Measurements from ENCODE around the gene TRNT1. TPM values are rescaled to one million over a fixed set of nuclear protein-coding genes. Genes with fewer than 3 reads are reported as not detected.

Gene TRNT1
- polyA plus RNA-seq, 12 donors: 12.1 to 26.9 (median 19.5) TPM; not detected in 1

DNA sequence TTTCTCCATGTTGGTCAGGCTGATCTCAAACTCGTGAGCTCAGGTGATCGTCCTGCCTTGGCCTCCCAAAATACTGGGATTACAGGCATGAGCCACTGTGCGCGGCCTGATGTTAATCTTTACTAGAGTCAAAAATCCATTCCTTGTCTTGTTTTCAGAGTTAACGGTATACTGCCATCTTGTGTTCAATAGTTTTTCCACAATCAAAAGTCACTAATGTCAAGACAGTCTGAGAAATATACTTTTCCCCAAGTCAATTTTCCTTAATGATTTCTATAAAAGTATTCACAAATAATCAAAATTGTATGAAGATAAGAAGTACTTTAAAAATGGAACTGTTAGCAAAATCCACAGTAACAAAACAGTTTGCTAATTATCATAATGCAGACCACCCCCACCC, 44.3 kb downstream of the TRNT1 start:
- peak; percentile 9 for DNase-seq

DNA sequence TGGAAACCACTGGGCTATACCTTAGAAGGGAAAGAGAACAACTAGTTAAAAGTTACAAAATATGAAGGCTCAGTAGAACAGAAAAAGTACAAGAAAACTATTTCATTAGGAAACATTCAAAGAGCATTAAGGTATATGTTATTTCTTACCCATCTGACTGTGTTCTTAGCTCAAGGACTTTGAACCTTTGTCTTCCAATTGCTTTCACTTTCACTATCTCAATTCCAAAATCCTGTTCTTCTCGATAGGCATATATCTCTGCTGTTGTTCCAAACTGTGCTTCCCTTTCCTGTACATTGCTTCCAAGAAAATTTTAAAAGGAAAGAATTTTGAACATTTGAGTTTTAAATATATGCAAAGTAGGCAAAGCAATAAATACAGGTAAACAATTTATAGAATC, 45.9 kb downstream of the TRNT1 start:
- no peak for DNase-seq

DNA sequence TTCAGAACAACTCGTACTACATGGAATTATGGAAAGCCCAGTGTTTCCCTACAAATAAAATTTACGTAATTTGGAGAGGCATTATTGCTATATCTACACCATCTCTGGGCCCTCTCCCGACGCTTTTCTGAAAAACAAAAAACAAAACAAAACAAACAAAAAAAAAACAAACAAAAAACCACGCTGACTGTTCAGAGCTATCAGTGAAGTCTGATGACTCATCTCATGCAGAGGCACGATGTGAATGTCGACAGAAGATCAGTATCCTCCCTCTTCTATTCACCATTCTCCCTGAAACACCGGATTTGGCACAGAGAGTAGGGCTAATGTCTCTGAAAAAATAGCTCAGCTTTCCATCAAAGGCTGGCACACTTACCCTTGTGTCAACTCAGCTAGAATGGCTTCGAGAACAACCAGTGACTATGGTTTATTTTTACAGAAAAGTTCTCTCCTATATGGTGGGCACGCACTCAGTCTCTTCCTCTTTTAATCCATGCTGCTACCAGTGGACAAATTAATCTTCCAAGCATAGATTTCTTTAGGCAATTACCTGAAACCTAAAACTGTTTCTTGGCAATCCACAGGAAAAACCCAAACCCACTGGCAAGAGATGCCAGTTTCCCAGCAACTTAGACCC, 51.2 kb downstream of the TRNT1 start:
- DNase-seq: no peak

DNA sequence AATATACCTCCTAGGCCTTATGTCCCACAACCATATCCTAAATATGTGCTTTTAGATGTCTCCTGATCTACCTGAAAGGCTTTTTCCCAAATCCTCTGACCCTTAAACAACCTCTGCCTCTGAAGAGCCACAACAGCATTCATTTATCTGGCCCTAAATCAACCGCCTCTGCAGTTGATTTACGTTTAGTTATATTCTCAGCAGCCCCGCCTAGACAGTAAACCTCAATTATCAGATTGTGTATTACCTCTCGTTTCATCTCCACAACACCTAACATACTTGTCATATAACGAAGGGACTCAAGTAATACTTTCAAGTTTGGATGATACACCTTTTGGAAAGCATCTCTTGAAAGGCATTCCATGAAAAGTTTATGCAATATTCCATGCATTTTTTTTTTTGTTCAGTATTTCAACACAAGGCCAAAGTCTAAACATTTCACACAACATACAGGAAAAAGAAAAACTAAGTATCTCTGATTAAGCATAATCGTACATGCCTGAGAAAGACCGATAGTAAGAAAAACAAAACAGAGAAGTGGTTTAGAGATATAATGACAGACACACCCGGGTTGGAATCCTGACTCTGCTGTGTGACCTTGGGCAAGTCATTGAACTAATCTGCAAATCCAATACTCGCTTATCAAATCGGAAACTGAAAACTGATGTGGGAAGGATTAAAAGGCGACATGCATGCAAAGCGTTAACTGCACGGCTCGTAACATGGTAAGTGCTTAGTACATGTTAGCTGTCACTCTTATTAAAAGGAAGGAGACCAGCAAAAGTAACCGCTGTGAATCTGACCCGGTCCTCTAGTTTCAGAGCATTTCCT, 52.0 kb downstream of the TRNT1 start:
- no peak for DNase-seq

DNA sequence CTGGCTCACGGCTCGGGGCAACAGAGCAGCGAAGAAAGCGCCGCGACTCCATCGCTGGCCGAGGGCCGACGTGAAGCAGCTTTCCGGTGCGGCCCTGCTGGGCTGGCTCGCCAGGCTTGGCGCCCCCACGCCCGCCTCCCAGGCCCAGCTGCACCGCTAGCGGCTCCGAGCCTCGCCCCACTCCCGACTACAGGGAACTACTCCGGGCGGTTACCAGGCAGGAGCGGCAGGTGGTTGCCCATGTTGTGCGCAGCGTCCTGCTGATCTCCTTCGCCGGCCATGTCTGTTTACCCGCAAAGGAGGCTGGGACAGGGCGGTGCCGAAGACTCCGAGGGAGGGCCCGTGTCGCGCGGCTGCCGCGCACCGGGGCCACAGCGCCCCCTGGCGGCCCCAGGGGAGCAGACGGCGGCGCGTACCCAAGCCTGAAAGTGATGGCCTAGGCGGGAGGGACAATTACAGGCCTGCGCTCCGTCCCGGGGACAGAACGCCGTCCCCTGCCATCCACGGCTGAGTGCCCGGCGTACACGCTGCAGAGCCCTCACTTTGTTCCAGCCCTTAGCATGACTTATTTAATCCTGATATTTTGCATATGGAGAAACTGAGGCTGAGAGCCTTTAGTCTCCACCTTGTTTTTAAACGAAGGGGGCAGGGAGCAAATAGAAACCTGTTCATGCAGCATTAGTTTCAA, 52.8 kb downstream of the TRNT1 start, which contains the start of gene CRBN:
Gene CRBN (minus strand): TSS at position 285 of the 688 bp plus-strand sequence. CDS start 4 bp downstream, at position 281.
- peak; percentile 88 for DNase-seq

DNA sequence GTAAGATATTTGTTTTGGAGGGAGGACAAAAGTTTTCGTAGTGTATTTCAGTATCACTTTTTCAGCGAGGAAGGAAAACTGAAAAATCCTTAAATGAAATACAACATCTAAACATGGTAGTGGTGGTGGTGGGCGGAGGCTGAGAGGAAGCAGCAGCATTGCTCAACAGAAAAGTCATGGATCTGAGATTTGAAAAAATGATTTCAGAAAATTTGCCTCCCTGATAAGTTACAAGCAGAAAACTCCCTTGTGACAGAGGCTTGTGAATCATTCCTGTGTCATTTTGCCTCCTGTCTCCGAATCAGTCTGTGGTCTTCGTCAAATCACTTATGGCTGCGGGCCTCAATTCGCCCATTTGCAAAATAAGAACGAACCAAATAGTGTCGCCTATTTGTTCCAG, 53.7 kb downstream of the TRNT1 start:
- DNase-seq: no peak

DNA sequence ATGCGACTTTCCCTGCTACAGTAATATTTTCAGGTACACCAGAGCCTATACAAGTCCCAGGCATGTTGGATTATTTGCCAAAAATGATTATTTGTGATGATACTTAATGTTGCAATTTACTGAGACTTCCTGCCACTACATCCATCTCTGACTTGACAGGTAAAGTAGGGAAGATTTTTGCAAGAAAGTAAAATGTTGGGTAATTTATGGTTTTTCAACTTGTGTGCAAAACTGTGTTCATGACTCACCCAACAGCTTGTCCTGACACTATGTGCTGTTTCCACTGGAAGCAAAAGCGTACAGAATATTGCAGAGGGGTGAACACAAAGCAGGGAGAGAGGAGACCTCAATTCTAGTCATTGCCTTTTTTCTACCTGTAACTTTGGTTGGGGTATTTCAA, 58.1 kb downstream of the TRNT1 start:
- DNase-seq: no peak

DNA sequence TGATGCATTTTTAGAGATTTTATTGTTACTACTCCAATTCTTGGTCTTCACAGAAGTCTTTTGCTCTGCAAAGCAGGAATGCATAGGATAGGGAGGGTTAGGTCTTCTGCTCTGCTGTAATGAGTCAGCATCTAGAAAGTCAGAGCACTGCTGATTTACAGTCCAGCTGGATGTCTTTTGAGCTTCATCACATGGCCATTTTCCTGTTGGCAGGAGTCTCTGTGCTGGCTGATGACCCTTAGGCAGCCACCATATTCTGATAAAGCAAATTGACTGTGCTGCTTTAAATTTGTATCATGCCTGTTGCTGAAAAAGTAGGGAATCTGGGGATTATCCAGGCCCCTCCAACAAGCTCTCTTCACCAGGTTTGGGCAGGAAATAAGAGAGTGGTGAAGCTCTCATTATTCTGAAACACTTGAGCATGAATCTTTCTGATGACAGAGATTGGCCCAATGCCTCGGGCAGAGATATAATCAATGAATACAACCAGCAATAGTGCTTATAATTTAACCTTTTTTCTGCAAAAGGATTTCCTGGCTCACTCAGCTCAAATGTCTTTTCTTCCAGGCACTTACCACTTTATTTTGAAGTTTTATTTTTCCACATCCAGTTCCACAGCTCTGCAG, 62.5 kb downstream of the TRNT1 start:
- DNase-seq: no peak

DNA sequence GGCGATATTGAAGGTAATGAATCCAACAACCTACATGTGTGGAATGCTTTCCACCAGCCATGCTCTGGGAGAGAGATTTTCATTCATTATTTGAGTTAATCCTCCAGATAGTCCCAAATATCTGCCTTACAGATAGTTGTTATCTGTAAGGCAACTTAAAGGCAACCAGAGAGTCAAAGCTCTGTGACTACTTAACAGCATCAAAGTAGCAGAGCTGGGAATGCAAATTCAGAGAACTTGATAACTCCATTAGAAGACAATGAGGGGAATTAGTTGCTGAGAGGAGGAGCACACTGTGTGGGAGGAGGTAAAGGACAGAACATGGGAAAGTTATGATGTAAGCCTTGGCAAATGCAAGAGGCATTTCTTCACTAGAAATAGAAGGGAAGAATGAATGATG, 63.2 kb downstream of the TRNT1 start:
- no peak for DNase-seq

DNA sequence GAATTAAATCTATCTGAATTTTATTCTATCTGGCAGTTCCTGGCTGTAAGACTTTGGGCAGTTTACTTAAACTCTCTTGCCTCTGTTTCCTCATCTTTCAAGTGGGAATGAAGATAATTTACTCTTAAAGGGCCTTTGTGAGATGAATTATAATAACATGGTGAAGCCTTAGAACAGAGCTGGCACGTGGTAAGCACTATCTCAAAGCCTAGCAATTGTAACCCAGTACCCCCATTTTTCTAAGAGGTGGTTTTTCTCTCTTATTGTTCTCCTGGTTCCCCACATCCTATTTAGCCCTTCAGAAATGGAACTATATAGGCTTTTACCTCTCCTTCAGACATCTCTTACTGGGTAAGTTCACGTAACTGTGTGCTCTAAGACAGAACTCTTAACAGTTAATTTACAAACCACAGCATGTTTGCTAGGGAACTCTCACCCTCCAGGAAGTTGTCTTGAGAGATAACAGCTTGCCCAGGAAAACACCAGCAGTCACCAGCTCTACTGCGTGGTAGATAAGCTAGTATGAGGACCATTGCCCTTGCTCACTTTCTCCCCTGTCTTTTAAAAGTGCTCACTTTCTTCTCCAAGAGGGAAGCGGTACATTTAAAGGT, 65.0 kb downstream of the TRNT1 start:
- no peak for DNase-seq

DNA sequence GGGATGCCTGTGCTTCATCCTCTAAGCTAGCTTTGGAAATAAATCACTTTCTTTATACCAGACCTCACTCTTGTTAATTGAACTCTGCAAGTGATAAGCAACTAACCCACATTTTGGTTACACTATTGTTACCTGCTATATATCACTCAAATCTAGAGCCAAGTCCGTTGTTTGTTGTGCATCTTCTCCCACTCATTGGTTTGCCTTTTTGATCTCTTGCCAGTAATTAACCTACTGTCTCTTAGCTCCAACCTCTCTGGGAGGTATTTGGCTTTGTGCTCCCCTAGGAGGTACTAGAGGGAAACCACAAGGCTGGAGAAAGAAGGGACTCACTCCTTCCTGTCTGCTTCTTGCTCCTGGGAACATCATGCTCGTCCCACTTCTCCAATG, 65.5 kb downstream of the TRNT1 start:
- DNase-seq: no peak

DNA sequence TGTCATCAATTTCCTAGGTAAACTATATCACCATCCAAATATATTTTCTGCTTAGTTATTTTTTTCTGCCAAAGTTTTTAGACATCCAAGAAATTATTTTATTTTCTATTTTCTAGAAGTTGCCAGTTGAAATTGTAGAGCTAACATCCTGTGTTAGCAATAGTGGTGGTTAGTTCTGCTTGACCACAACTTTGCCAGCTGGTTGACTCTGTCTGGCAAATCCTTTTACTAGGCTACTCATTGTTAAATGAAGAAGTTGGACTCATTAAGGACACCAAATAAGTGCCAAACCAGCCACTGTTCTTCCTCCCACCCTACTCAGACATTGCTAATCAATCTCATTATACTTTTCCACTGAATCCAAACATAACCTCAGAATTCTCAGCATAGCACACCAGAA, 68.1 kb downstream of the TRNT1 start:
- DNase-seq: no peak

DNA sequence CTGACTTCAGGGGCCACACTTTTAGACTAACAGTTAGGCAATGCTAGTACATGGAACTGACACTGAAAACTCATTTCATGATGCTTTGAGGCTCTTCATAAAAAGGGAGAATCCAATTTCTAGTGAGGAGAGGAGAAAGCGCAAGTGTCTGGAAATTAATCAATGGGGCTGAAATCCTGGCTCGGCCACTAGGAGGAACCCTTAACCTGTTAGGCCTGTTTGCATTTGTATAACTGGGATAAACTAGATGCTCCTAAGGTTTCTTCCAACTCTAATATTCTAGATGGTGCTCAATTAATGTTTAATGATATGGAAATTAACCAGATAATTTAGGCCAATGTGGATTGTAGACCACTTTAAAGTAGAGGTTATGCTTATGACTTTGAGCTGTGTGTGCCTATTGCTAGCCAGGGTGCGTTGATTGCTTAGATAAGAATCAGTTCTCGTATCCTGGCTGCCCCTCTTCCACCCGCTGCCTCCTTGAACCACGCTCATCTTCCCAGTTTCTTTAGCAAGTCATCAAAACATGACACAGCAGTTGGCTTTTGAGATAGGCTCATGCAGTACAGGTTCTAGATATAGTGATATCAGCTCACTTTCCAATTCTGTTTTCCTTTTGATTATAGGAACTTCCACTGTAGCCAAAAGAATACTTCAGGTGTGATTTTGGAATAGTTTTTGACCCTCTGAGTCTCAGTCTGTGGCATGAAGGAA, 69.6 kb downstream of the TRNT1 start:
- DNase-seq: no peak

Other genes with a start within 250 kb of the TRNT1 start
- under 1 TPM in 7 of 12 donors, not detected in 5; 0.07 to 0.85 (median 0.11) TPM for gene IL5RA, start 16.6 kb upstream of the TRNT1 start, polyA plus RNA-seq (ENCODE audit: insufficient read length in 12 of 12)
- gene CRBN, start 52.8 kb downstream of the TRNT1 start, polyA plus RNA-seq (ENCODE audit: insufficient read length in 12 of 12): 10 to 100 TPM in 11 of 12 donors, not detected in 1; 35.8 to 54.5 (median 44.2) TPM

All from muscle of arm (tissue), 12 donors.